Hematopoietic multipotent progenitor cell treated with erythropoietin and hydrocortisone succinate and interleukin-3 and kit ligand, for 15 days (in vitro differentiated cells): Measurements from ENCODE around the gene PTPN14.

ENCODE experiments used
- DNase-seq: peaks from one replicate; pipeline ENCODE4 v3.0.0-alpha.2; 2015; ENCODE audit warnings: low spot score

The PTPN14 gene

DNA sequence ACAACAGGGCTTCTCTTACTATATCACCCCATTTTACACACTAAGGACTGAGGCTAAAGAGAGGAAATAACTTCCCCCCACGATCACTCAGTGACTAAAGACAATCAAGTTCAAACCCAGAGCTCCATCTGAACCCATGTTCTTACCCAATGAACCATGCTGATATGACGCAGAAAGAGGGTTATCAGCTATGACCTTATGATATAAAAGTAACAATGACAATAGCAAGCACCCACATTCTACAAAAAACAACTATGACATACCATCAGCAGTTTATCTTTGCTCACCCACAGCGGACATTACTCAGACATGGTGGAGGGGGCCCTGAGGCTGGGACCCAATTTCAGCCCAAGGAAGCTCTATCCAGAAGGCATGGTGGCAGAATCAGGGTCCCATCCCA, 75.7 kb downstream of the PTPN14 start:
- DNase-seq = no peak

DNA sequence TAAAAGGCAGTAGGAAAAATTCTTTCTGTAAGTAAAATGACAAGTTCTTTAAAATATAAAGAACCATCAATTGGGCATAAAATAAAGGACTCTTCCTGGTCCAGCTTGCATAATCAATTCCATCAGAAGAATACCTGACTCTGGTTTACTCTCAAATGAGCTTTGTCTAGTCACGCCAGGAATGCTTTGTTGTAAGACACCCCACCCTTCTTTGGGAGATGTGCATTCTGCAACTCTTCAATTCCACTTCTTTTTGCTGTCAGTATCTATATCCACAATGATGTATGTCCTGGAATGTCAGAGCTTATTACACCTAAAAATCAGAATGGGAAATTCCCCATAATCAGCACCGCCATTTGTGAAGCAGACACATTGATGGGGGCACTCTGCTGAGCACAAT, 76.1 kb downstream of the PTPN14 start:
- no peak for DNase-seq

DNA sequence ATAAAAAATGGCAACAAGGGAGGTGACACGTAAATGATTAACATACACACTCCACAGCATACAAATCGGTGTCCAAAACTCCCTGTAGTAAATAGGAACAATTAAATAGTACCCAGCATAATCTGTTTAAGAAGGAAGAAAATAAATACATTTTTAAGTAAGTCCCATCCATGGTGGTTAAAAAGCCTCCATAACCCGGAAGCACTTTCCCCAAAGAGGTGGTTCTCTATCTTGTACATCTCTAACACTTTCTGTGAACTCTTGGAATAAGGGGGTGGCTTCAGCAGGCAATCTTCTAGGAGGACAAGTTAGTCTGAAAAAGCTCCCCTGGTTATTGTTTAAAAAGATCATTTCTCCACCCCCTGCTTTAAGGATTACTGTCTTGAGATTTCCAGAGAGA, 76.9 kb downstream of the PTPN14 start:
- no peak for DNase-seq

DNA sequence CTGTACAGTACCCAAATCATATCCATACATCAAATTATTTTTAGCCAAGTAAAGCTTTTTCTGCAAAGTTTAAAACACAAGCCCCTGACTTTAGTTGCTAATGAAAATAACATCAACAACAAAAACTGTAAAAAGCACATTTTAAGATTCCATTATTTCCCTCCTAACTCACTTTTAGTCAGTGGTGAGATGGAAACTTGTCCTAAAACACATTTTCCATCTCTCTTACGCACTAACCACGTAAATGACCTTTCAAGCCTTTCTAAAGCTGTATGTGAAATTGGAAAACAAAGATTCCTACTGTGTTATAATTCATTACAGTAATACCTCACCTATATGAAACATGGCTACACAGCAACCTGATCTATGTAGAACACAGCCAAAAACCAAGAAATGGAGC, 77.5 kb downstream of the PTPN14 start:
- DNase-seq = no peak

DNA sequence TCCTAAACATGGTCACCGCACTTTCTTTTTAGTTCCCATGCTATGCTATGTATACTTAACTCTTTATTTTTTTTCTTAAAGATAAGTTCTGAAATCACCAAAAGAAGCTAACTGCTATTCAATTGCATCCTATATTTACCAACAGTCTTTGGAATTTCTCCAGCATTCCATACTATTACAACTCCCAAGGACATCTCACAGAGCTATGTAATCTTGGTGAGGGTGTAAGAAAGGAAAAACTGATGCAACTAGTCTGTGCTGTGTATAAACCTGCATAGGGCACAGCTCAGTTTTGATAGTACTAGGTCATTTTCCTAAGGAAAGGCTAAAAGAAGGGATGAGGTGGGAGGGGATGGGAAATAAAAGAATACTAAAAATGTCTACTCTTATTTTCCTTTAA, 78.0 kb downstream of the PTPN14 start:
- no peak for DNase-seq

DNA sequence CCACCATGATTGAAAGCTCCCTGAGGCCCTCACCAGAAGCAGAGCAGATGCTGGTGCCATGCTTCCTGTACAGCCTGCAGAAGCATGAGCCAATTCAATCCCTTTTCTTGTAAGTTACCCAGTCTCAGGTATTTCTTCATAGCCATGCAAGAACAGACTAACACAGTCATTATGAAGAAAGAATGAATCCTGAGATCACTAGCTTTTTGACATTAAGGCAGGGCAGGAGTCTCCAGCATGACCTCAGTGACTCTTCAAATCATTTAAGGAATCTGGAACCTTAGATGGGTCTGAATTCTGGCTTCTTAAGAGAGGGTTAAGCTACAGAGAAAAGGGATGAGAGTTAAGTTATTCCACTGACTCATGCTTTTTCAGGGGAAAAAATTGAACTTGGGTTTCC, 79.0 kb downstream of the PTPN14 start:
- DNase-seq = no peak

DNA sequence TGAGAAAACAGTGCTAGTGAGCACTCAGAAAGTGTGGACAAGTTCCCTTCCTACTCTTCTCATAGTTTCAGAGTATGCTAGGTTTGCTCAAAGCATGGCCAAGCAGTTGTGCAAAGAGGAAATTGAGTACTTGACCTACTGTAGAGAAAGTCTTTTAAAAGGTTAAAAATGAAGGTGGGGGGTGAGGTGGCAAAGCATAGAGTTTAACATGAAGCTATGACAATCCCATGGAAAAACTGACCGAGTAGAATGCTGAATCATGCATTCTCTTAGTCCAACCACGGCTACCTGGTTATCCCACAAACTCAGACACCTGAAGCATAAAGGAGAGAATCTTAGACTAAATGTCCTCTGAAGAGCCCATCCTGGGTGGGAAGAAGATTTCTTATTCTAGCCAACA, 79.9 kb downstream of the PTPN14 start:
- DNase-seq = no peak

DNA sequence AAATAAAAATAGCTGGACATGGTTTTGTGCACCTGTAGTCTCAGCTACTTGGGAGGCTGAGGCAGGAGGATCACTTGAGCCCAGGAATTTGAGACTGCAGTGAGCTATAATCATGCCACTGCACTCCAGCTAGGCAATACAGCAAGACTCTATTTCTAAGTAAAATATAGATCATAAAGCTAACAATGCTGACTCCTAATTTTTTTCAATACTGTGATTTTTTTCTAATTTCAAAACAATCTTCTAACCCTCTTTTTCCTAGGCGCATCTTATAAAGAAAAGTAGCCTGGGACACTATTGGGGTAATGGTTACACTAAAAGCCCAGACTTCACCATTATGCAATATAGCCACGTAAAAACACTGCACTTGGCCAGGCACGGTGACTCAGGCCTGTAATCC, 81.3 kb downstream of the PTPN14 start:
- no peak for DNase-seq

DNA sequence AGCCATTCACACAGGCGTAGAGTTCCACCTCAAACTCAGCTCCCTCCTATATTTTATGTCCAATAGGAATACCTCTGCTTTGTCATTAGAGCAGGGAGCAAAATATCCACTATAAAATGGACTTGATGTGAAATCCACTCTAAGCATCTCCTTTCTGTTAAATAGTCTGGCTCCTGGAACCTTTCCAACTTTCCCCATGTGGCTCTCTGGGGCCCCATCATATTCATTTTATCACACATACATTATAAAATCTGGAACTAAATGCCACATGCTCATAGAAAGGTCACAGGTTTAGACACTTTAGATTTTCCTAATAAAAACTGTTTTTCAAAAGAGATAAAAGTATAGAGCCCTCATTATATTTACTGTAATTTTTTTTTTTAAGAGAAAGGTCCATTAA, 82.1 kb downstream of the PTPN14 start:
- no peak for DNase-seq

DNA sequence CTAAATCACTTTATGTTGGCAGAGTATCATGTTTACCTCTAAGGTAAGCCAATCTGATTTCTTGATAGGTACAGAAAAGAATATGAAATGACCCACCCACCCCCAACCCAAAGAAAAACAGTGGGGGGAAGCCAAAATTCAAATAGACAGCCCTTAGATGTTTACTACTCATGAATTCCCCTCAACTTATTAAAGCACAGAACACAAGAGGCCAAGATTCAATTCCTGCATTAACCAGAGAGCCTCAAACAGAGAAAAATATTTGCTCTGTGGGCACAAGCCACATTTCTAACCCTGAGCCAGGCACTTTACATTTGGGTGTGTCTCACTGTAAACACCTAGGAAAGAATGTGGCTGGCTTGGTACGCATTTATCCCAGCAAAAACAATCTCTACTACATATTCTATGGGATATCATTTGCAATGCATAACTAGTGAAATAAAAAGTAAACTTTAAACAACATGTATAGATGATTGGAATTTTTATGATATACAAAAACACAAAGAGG, 84.3 kb downstream of the PTPN14 start:
- DNase-seq = no peak

DNA sequence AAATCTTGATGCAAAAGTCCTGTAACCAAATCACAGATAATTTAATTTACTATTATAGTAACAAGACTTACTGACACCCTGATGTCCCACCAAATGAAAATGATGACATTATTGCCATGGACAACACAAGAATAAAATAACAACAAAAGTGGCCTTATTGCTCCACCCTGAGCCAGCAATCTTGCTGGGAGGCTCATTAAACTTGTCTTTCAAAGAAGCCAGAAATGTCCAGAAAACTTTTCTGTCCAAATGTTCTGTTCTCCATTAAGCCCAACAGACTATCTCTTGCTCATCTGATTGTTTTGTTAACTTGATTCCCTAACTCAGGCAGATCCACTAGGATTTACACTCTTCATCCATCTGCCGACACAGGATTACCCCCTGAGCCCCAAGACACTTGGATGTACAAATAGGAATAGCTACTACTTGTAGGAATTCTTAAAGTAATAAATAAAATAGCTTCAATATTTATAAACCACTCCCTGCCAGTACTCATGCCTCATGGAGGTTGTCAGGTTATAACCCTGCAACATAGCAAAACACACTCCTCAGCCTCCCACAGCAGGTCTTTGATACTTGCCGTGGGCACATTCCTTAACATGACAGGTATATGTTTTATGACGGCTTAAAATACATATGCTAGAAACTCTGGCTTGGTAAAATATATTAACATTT, 84.9 kb downstream of the PTPN14 start:
- no peak for DNase-seq

DNA sequence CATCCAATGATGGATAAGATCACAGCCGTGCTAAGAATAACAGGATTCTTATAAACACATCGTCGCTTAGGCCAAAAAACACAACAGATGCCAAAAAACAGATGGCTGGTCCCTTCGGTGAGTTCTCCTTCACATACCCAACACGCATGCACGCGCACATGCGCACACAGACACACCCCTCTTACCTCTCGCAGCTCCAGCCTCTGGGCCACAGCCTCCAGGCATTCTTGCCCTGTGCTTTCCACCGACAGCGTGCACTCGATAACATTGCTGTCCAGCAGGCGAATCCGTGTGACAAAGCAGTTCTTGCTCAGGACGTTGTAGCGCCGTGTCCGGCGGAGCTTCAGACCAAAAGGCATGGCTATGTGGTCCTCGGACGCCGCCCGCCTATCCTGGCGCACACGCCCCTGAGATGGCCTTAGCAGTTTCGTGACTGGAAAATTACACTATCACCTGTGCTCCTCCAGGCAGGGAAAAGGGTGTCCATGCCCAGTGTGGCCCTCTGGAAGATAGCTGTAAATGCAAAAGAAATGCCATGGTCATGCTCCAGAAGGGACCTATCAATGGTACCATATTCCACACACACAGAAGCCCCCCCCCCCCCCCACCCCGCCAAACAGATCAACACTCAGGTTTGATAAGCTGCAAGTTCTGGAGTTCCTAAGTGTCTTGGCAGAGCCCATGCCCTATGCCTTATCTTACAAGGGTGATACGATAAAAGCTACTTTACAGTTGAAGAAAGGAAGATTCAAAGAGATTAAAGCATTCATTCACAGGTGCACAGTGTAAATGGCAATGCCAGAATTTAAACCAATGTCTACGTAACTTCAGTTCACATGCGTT, 86.7 kb downstream of the PTPN14 start:
- DNase-seq = no peak

DNA sequence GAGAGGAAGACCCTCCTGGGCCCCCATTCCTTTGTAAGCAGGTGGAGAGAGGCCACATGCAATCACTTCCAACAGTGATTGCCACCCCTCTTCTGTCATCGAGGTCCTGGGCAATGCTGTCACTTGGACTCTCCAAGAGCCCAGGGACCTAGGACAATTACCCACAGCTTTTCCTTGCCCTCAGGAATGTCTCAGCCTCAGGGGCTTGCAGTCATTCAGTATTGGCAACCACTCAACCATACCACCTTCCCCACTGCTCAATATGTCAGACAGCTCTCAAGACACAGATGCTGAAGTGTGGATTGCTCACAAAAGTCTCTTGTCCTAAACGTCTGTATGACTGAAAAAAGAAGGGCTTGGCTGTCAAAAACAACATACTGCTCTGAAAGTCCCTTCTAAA, 87.8 kb downstream of the PTPN14 start:
- no peak for DNase-seq

DNA sequence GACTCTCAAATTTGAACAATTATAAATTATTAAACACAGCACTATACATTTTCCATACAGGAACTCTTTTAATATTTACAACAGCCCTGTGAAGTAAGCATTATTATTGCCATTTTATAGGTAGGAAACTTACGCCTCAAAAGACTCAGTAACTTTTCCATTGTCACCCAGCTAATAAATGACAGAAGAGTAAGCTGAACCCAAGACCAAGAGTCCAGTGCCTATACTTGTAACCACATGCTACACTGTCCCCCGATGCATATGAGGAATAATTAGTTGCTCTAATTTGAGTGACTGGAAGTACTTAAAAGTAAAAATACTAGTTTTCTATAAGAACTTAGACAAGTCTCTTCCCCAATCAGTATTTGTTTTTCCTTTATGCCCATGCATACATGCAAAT, 88.5 kb downstream of the PTPN14 start:
- DNase-seq = no peak

DNA sequence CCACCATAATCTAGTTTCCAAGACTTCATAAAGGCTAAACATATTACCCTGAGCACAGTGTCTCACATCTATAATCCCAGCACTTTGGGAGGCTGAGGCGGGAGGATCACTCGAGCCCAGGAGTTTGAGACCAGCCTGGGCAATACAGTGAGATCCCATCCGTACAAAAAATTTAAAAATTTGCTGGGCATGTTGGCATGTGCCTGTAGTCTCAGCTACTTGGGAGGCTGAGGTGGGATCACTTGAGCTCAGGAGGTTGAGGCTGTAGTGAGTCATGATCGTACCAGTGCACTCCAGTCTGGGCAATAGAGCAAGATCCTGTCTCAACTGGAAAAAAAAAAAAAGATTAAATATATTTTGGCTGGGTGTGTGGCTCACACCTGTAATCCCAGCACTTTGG, 90.1 kb downstream of the PTPN14 start:
- no peak for DNase-seq

DNA sequence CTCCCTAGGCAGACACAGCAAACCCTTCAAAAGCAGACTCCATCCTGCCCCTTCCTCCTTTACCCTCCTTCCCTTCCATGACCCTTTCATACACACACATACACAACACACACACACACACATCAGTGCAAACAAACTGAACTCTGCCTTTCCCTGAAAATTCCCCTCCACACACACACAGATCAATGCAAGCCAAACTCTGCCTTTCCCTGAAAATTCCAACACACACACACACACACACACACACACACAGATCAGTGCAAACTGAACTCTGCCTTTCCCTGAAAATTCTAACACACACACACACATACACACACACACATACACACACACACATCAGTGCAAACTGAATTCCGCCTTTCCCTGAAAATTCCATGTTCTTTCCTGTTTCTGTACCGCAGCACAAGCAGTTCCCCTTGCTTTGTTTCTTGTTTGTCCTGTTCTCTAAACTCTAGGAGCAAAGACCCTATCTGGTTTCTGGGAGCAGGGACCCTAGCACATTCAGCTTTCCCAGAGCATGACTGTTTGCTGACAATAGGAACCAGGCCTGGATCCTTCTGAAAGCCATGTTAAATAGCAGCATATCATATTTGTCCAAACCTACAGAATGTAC, 91.0 kb downstream of the PTPN14 start:
- no peak for DNase-seq

DNA sequence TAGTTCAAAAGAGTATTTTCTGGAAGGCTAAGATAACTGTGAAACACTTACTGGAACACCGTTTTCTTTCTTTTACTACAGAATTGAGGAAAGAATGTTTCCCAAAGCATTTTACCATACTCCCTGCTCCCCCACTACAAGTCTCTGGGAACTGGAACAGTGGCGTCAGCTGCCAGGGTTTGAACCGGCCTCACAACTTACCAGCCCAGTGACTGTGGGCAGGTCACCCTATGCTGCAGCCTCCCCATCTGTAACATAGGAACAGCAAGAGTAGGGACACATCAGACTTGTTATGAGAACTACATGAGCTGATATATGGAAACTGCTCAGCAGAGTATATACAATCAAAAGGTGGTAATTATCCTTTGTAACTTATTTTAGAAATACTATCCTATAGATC, 91.5 kb downstream of the PTPN14 start:
- DNase-seq = no peak

DNA sequence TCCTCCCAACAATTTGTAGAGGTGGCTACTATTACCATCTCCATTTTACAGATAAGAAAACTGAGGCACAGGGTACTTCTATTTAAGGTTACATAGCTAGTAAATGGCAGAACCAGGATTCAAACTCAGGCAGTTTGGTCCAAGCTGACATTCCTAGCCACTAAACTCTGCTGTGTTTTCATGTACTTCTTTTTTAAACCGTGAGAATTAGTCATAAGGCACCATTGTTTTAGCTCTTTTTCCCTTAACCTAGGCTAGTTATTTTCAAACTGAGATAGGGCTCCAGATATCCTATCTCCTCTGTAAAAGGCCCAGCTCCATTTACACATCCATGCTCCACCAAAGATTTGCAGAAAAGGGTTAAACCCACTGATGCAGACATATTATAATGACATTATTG, 92.9 kb downstream of the PTPN14 start:
- no peak for DNase-seq

DNA sequence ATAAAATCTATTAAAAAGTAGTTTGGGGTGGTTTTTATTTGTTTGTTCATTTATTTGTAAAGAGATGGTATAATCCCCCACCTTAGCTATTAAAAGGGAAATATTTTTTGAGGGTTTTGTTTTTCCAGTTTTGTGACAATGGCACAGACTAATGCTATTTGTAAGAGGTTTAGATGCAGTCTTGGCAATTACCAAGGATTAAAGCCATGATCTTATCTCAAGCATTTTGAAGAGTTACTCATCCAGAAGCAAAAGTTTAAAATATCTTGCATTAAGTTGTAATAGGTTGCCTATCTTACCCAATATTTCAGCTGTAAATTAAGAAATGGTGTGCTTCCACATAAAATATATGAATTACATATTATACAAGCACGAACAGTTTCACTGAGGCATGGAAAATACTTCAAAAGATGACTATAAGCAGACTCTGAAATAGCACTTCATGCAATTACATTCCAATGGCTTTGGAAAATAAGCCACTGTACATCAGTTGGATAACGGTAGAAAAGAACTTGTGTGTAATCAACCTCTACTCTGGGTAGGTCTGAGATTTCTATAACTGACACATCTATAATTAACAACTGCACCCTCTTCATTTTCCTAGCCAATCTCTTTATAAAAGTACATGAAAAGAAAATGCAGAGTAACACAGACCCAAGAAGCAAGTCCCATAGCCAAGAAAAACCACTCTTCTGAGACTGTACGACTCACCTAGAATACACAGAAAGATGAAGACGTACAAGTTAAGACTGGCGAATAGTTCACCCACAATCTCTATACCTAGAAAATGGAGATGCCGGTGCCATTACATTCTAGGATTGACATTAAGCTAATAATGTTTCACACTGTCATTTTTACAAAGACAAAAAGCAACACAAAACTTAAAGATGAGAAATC, 95.2 kb downstream of the PTPN14 start:
- no peak for DNase-seq

DNA sequence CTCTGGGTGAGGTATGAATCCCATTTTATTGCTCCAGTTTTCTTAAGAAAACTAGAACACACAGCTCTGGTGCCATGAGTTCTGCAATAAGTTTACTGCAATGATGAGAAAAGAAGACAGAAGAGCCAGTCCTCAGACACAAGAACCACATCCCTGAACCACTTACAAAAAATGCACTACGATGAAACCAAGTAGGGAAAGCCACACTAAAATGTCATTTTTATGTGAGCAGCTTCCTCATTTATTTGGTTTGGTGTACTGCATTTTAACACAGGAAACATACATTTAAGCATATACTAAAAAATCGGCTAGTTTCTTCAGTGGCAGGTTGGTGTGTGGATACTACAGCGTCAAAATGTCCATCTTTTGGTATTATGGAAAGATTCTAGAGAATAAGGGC, 95.9 kb downstream of the PTPN14 start:
- DNase-seq = no peak

DNA sequence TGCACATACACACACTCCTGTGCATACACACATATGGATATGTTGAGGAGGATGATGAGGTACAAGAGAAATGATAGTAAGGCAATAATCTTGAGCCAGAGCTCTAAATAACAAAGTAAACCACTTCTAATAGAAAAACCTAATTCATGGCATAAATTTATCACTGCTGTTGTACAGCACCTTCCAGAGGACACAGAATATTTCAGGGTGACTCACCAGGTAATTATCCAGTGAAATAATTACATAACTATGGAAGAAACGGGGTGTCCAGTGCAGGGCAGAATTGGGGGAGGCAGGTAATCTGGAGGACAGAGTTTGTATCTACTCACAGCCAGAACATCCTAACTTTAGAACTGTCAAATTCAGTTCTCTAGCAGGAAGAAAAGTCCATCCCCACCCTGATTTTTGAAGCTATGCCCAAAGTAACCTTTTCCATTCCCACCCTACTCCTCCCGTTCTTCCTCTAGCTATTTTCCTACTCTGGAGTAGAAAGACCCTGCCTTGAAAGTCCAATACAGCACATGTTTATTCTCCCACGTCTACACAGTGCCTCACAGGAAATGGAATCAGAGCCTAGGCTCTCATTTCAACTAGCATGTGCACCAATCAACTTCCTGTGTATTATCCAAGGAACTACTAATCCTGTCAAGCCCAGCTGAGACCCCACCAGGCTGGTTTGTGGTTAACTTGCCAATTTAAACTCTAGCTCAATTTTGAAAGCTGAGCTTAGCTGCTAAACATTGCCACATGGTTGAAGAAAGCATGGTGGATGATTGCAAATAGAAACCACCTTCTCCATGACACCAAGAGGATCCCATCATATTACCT, 96.6 kb downstream of the PTPN14 start:
- DNase-seq = no peak
